Motor neuron (in vitro differentiated cells): ENCODE data around the gene NIT1. TPM values are rescaled to one million over a fixed set of nuclear protein-coding genes. Genes with fewer than 3 reads are reported as not detected.
A peak's percentile ranks its signal among the peaks of the same experiment; 100 is the strongest.

ENCODE experiments used
- ATAC-seq, 8 experiments: fragments of 200-7000 bp; cut with Tn5 transposase; replicated peaks in 6 of 8; 2 replicates each; pipeline ENCODE4 v1.8.0; 2021; ENCODE audit warnings: mild to moderate bottlenecking in 8 of 8, moderate library complexity in 8 of 8
- H3K27ac ChIP-seq, 2 donors: fragments of 250-450 bp; sonication (Bioruptor Pico); 2 replicates each; pipeline ENCODE4 v1.9.0; 2021; ENCODE audit warnings: antibody characterized with exemption in 2 of 2, mild to moderate bottlenecking in 2 of 2, moderate library complexity in 1 of 2
- H3K4me1 ChIP-seq, 2 donors: fragments of 250-450 bp; sonication (Bioruptor Pico); replicated peaks in 1 of 2; 2 replicates each; pipeline ENCODE4 v1.6.1; 2021; ENCODE audit warnings: antibody characterized with exemption in 2 of 2, mild to moderate bottlenecking in 2 of 2, moderate library complexity in 1 of 2
- H3K4me3 ChIP-seq, 5 donors: fragments of 250-450 bp; sonication (Bioruptor Pico); 2 replicates each; pipeline ENCODE4 v1.9.0; 2021; ENCODE audit warnings: antibody characterized with exemption in 5 of 5, mild to moderate bottlenecking in 5 of 5, moderate library complexity in 4 of 5
- WGBS, 10 experiments: fragments of 450-650 bp; shearing (Covaris generic); methylation state at CpG; one replicate each; pipeline ENCODE4 v1.0.0; 2022; 5-methylcytosine and 5-hydroxymethylcytosine counted together
- in situ Hi-C, 9 experiments: fragments of 400-800 bp; cut with MboI; loops; one replicate each; pipeline ENCODE4 v1.15.0; 2021; ENCODE audit warnings: low sequenced_read_pairs in 9 of 9, low pct_unique_long_range_greater_than_20kb in 2 of 9; ENCODE audit not compliant: unreplicated experiment in 9 of 9
- total RNA-seq, 8 experiments: library from RNA; unstranded; fragments of 300-600 nt; gene quantifications; 2 replicates each; pipeline versions ENCODE4 v1.2.3 to v1.2.4, GENCODE V29; 2022

The NIT1 gene
- total RNA-seq, 8 experiments from 2014 or later = 27.7 to 59.0 (median 45.7) TPM

DNA sequence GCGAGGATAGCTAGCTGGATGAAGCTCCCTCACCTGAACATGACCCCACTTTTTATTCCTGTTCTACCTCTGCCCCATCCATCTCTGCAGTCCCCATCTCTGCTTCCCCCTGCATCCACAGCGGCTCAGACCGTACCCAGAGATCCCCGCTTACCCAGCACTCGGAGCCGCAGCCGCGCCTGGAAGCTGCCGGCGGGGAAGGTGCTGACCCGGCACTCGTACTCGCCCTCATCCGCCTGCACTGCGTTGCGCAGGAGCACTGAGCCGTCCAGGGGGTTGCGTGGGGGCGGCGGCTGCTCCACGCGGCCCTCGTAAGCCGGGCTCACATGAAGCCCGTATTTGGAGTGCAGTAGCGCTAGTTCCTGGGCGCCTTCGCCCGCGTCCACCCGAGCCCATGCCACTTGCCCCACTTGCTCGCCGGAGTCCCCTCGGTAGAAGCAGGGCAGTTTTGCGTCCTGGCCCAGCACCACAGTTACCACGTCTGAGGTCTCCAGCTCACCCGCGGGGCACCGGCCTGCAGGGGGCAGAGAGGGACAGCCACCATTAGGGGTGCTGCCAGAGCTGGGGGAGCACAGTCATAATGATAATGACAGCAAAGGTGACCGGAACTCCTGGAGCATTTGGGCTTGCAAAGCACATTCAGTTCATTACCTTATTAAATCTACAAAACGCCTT, 38.3 kb upstream of the NIT1 start:
- H3K4me3 ChIP-seq = no peak overlapping the region
- in situ Hi-C loops = loop anchor here in 1 of 9 experiments (25.0 kb wide), 1 partner anchor 92 kb away; no protein-coding TSS in a partner anchor
- no peak for ATAC-seq

DNA sequence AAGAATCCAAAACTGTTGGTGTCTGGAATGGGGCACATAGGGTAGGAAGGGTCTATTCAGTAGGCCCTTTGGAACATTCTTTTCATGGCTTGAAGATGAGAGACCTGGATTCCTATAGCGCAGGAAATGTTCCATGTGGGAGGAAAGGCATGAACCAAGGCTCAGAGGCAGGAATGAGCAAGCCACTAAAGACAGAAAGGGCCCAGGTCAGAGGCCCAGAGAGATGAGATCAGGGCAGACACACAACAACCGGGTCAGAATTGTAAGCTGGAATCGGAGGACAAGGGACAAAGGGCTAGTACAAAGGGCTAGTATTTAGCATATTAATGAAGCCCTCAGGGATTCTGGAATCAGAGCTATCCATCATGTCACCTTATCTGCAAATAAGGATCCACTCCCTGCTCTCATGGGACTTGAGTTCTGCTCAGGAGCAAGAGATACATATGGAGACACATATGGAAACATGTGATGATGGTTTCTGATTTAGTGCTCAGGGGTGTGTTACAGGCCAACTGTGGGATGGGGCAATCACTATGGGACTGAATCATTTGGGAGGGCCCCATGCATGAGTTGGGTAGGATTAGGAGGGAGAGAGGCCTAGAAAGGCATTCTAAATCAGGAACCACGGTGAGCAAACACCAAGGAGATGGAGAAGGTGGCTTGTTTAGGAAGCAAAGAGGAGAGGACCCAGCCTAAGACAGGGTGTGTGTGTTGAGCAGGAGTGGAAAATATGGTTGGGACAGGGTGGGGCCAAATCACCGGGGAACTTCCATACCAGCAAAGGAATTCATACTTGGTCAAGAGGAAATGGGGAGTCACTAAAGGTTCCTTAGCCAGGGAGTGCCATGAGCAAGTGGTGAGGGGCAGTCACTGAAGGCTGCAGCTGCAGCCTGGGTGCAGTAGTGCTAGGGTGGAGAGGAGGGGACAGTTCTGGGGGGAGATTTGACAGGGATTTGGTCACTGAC, 37.2 kb upstream of the NIT1 start:
- no peak overlapping the region for H3K4me3 ChIP-seq
- peaks cover 5 to 19% of the 10 kb centered on the region in 2 donors for H3K4me1 ChIP-seq
- H3K27ac ChIP-seq = no peak overlapping the region
- 20 to 53% (median 44%) methylated on average over 1 to 5 of the region's 5 CpGs; no CpG with 5 or more reads in 2 of the 10 experiments for WGBS, 10 experiments
- in situ Hi-C loops = loop anchor here in 1 of 9 experiments (25.0 kb wide), 1 partner anchor 93 kb away; no protein-coding TSS in a partner anchor
- peak in 3 of 8 experiments; percentile 7 to 37 (median 22) for ATAC-seq

More for the DNA sequence above, 38.3 kb upstream of the NIT1 start:
- peaks cover 5 to 18% of the 10 kb centered on the region in 2 donors for H3K4me1 ChIP-seq
- H3K27ac ChIP-seq = no peak overlapping the region
- WGBS, 10 experiments = 83 to 98% (median 95%) methylated on average over 1 to 18 of the region's 41 CpGs; no CpG with 5 or more reads in 5 of the 10 experiments

DNA sequence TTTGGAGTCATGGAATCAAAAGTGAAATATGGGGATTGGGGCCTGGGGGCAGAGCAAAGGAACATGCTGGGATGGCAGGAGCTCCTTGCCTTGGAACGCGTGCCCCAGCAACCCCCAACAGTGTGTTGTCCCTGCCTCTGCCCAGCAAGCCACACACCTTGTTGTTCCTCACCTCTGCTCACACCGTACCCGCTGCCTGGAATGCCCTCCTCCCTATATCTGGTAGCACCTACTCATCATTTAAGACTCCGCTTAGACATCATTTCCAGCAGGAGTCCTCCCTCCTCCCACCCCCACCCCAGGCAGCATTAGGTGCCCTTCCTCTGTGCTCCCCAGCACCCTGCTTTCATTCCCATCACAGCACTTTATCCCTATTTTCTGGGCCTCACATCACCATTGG, 36.4 kb upstream of the NIT1 start:
- no peak overlapping the region for H3K4me3 ChIP-seq
- peaks cover 5 to 19% of the 10 kb centered on the region in 2 donors for H3K4me1 ChIP-seq
- WGBS, 10 experiments = 78 to 86% (median 80%) methylated on average over 1 to 5 of the region's 5 CpGs; no CpG with 5 or more reads in 7 of the 10 experiments
- H3K27ac ChIP-seq = no peak overlapping the region
- ATAC-seq = no peak
- in situ Hi-C loops = loop anchor here in 1 of 9 experiments (25.0 kb wide), 1 partner anchor 94 kb away; no protein-coding TSS in a partner anchor

DNA sequence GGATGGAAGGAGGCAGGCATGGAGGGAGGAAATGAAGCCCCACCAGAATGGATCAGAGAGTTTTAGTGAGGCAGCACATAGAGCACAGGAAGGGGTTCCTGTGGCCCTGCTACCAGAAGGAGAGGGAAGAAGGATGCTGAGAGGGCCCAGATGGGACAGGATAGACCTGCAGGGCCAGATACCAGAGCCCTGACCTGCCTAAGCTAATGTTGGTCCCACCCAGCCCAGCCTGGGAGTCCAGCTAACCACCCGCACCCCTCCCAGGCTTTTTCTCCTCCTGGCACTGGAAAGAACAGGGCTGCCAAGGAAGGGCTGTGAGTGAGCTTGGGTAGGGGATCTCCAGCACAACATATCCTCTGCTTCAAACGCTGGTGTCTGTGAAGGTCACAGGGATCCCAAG, 35.4 kb upstream of the NIT1 start:
- in situ Hi-C loops = loop anchor here in 1 of 9 experiments (25.0 kb wide), 1 partner anchor 95 kb away; no protein-coding TSS in a partner anchor
- Histone ChIP-seq H3K27ac (no peak overlapping the region), H3K4me1 (peaks cover 5 to 19% of the 10 kb centered on the region in 2 donors), H3K4me3 (no peak overlapping the region)
- ATAC-seq = no peak
- 40 to 100% (median 89%) methylated on average over 1 to 2 of the region's 2 CpGs; no CpG with 5 or more reads in 5 of the 10 experiments for WGBS, 10 experiments

DNA sequence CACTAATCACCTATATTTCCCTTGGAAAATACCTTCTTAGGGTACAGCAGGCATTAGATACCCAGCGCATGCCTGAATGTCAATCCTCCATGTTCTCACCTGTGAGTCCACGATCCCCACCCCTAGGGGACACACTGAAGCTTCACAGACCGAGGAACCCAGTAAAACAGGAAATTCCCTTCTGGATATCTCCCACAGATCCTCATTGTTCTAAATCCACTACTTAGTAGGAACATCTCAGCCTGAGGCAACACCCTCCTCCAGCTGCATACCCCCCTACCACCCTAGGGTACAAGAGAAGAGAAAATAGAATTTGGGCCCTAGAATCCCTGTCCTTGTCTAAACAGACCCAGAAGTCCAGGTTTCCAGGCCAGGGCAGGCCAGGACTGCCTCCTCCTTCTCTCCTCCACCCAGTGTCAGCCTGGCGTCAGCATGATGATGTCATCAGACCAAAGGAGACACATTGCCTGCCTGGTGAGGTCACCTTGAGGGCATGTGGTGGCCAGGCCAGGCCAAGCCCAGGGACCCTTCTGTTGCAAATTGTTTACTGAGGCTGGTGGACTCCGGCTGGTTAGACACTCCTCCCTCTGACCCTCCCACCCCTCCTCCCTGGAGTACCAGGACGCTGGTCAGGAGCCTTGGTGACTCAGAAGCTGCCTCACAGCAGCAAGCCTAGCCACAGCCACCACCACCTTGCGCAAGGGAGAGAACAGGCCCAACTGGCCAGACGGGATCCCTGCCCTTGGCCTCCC, 34.7 kb upstream of the NIT1 start:
- in situ Hi-C loops = loop anchor here in 1 of 9 experiments (25.0 kb wide), 1 partner anchor 96 kb away; no protein-coding TSS in a partner anchor
- 20 to 100% (median 73%) methylated on average over 1 to 6 of the region's 8 CpGs; no CpG with 5 or more reads in 5 of the 10 experiments for WGBS, 10 experiments
- peak overlapping the region in 1 of 2 donors; percentile 75 for H3K27ac ChIP-seq
- ATAC-seq = peak; percentile 77 to 97 (median 96)
- H3K4me3 ChIP-seq = no peak overlapping the region
- H3K4me1 ChIP-seq = peaks cover 5 to 19% of the 10 kb centered on the region in 2 donors

DNA sequence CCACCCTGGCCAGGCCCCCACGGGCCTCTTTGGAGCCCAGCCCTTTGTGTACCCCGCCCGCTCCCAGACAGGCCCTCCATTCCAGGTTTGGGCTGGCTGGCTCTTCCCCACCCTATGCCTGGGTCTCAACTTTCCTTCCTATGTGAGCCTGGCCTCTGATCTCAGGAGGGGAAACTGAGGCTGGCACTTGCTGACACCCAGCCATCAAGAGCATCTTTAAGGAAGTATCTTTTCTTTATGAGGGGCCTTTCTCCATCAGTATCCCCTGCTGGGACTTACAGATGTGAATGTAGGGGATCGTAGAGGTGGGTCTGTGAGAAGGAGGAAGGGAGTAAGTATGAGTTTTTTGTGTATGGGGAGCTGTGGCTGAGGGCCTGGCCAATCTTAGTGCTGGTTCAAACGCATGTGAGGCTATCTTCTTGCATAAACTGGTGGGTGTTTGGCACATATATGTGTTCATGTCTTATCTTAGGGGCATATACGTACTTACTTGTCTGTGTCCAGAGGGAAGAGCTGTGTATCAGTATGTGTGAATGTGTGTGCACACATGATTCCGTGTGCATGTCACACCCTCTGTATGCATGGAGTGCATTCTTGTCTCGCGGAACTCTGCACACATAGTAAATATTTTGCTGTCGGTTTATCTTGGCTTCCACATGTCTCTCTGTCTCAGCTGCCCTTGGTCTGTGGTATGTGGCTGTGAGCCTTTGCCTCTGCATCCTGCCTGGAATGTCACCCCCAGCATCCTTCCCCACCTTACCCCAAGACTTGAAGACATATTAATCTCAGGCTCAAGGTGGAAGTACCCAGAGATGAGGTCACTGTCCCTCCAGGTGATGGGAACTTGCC, 33.9 kb upstream of the NIT1 start:
- no peak for ATAC-seq
- 47 to 96% (median 94%) methylated on average over 2 to 8 of the region's 10 CpGs; no CpG with 5 or more reads in 3 of the 10 experiments for WGBS, 10 experiments
- H3K27ac ChIP-seq = peak overlapping the region in 1 of 2 donors; percentile 75
- H3K4me3 ChIP-seq = no peak overlapping the region
- peaks cover 5 to 19% of the 10 kb centered on the region in 2 donors for H3K4me1 ChIP-seq
- in situ Hi-C loops = loop anchor here in 1 of 9 experiments (25.0 kb wide), 1 partner anchor 97 kb away; no protein-coding TSS in a partner anchor

DNA sequence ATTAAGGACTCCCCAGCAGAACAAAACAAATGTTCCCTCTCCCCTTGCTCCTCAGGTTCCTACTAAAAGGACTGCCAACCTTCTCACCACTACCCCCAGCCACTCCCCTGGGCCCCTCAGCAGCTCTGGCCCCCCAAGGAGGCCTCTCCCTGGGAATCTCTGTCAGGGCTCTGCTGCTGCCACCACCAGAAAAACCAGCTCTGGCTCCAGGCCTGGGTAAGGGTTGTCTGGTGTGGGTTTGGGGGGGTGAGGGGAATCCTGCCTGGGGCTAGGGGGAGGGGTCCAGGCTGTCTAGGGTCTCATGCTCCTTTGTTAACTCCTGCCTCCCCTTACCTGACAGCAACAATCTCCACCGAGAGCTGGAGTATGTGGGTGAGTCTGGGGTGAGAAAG, 33.3 kb upstream of the NIT1 start:
- in situ Hi-C loops = loop anchor here in 1 of 9 experiments (25.0 kb wide), 1 partner anchor 97 kb away; no protein-coding TSS in a partner anchor
- 80 to 88% methylated on average over 1 of the region's 1 CpG; no CpG with 5 or more reads in 8 of the 10 experiments for WGBS, 10 experiments
- Histone ChIP-seq H3K4me1 (peaks cover 5 to 19% of the 10 kb centered on the region in 2 donors), H3K4me3 (no peak overlapping the region), H3K27ac (no peak overlapping the region)
- ATAC-seq = no peak

DNA sequence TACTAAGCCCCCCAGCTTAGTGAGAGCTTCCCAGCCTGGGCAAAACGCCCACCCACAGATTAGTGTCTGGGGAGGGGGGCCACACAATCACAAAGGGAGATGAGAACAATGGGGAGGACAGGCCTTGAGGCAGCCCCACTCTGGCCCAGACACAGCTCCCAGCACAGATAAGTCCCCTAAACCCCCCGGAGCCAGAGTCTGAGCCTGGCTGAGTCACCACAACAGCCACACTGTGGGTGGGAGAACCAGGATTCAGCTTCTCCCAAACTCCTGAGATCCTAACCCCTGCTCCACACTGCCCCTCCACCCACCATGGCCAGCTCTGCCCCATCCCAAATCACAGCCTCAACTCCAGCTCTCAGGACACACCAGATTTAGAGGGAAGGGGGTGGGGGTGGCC, 32.7 kb upstream of the NIT1 start:
- H3K27ac ChIP-seq = no peak overlapping the region
- H3K4me1 ChIP-seq = peaks cover 5 to 19% of the 10 kb centered on the region in 2 donors
- no peak for ATAC-seq
- WGBS, 10 experiments = 50% methylated on average over 1 of the region's 2 CpGs; no CpG with 5 or more reads in 9 of the 10 experiments
- H3K4me3 ChIP-seq = no peak overlapping the region
- in situ Hi-C loops = loop anchor here in 1 of 9 experiments (25.0 kb wide), 1 partner anchor 98 kb away; no protein-coding TSS in a partner anchor

DNA sequence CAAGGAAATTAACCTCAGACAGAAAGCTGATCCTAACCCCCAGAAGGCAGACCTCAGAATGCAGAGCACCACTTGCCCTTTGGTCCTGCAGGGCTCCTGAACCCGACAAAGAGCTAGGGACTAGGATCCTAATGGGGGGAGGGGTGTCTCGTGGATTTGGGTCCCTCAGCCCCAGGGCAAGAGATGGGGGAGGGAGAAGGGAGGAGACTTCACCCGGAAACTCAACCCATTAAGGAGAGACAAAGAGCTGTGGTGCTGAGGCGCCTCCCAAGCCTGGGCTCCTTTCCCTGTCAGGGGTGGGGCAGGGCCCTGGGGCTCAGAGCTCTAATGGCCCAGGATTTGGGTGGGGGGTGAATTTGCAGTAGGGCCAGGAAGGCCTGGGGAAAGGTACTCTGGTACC, 31.4 kb upstream of the NIT1 start:
- in situ Hi-C loops = loop anchor here in 1 of 9 experiments (25.0 kb wide), 1 partner anchor 99 kb away; no protein-coding TSS in a partner anchor
- H3K4me1 ChIP-seq = peaks cover 5 to 19% of the 10 kb centered on the region in 2 donors
- no peak overlapping the region for H3K27ac ChIP-seq
- 0 to 40% (median 10%) methylated on average over 1 to 2 of the region's 4 CpGs; no CpG with 5 or more reads in 6 of the 10 experiments for WGBS, 10 experiments
- no peak overlapping the region for H3K4me3 ChIP-seq
- peak in 3 of 8 experiments; percentile 6 to 49 (median 9) for ATAC-seq

DNA sequence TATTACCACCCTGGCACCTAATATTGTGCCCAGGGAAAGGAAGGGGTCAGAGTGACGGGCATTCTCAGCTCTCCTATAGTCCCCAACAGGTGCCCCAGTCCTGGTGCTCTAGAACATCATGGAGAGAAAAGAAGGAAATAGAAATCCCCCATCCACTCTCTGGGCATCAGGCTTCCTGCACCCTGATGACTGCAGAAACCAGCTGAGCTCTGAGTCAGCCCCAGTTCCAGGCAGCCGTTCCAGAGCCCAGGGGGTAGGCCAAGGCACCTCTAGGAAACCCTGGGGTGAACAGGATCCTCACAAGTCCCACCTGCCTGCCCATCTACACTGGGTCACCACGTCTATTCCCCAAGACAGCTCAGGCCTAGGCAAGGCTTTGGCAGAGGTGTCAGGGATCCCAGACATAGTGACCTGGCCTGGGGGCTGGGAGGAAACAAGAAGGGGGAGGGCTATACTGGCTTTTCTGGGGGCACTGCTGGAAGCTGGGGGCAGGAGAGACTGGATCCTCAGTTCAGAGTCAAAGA, 29.3 kb upstream of the NIT1 start:
- peaks cover 2 to 11% of the 10 kb centered on the region in 2 donors for H3K4me1 ChIP-seq
- 60 to 75% (median 69%) methylated on average over 1 to 2 of the region's 3 CpGs; no CpG with 5 or more reads in 6 of the 10 experiments for WGBS, 10 experiments
- H3K27ac ChIP-seq = no peak overlapping the region
- no peak overlapping the region for H3K4me3 ChIP-seq
- in situ Hi-C loops = loop anchor here in 1 of 9 experiments (25.0 kb wide), 1 partner anchor 101 kb away; no protein-coding TSS in a partner anchor
- ATAC-seq = peak in 1 of 8 experiments; percentile 28
